ENCODE measurements around the gene CR1L. TPM values are rescaled to one million over a fixed set of nuclear protein-coding genes. Genes with fewer than 3 reads are reported as not detected.
A peak's percentile ranks its signal among the peaks of the same experiment; 100 is the strongest.
"Not testable (repeated sequence)": the region's sequence is repeated elsewhere in the genome, so short reads cannot be mapped to it uniquely, and the experiment has no call there.

Gene CR1L
- total and polyA plus RNA-seq, 9 donors = 0.22 to 0.65 (median 0.33) TPM; not detected in 3

DNA sequence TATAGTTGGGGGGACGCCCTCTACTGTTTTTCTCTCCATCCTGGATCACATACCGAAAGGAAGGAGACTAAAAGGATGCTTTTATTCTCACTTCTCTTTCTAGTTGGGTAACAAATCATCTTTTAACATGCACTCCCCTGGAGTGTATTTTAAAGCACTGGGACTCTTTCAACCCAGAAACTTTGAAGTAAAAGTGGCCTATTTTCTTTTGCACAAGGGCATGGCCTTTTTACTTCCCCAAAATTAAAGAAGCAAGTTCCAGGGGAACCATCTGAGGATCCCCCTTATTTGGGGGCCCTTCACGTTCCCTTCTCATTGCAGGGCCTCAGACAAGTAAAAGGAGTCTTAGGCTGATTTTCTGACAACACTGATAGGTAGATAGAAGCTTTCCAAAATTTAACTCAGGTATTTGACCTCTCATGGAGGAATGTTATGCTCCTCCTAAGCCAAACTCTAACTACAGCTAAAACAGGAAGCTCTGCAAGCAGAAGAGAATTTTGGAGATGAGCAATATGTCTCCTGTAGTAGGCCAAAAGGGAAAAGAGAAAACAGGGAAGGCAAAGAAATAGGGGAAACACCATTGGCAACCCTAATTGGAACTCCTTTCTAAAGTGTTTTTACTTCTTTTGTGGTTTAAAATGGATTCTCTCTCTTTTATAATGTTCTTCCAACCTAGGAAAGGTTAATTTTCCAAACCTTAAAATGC, 98.1 kb downstream of the CR1L start:
- Histone ChIP-seq H3K27ac (ENCODE audit: low read length) (no peak overlapping the region), H3K27me3 (ENCODE audit: control insufficient read depth, insufficient read depth, low read length) (no peaks in the 10 kb centered on the region), H3K36me3 (ENCODE audit: control insufficient read depth, insufficient read depth, low read length) (no peaks in the 10 kb centered on the region), H3K4me3 (ENCODE audit: low read length) (no peak overlapping the region), H3K9me3 (replicated peaks; ENCODE audit: control insufficient read depth, low read depth, low read length) (no peaks in the 10 kb centered on the region), H3K4me1 (ENCODE audit: control insufficient read depth, insufficient read depth, low read length) (no peaks in the 10 kb centered on the region)
- no CpG with 5 or more reads among the region's 3 CpGs for WGBS (ENCODE audit: insufficient coverage)
- no peak for DNase-seq

DNA sequence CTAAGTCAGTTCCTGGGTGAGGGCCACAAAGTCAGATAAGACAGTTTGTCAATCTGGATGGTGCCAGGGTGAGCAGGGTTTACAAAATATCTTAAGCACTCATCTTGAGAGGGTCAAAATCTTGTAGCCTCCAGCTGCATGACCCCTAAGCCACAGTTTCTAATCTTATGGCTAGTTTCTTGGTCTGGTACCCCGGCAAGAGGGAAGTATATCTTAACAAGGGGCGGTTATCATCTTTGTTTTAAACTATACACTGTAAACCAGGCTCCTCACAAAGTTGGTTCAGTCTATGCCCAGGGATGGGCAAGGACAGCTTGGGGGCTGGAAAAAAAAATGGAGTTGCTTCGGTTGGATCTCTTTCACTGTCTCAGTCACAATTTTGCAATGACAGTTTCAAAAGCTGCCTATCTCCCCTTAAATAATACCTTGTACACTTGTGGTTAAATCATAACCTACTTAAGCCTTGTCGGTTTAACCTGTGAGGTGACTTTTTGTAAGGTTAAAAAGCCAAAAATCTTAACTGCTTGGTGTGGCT, 99.1 kb downstream of the CR1L start:
- H3K27ac ChIP-seq (ENCODE audit: low read length) = no peak overlapping the region
- H3K4me1 ChIP-seq (ENCODE audit: control insufficient read depth, insufficient read depth, low read length) = no peaks in the 10 kb centered on the region
- H3K9me3 ChIP-seq (replicated peaks; ENCODE audit: control insufficient read depth, low read depth, low read length) = no peaks in the 10 kb centered on the region
- H3K4me3 ChIP-seq (ENCODE audit: low read length) = no peak overlapping the region
- no CpG with 5 or more reads among the region's 4 CpGs for WGBS (ENCODE audit: insufficient coverage)
- H3K27me3 ChIP-seq (ENCODE audit: control insufficient read depth, insufficient read depth, low read length) = no peaks in the 10 kb centered on the region
- no peaks in the 10 kb centered on the region for H3K36me3 ChIP-seq (ENCODE audit: control insufficient read depth, insufficient read depth, low read length)
- no peak for DNase-seq

DNA sequence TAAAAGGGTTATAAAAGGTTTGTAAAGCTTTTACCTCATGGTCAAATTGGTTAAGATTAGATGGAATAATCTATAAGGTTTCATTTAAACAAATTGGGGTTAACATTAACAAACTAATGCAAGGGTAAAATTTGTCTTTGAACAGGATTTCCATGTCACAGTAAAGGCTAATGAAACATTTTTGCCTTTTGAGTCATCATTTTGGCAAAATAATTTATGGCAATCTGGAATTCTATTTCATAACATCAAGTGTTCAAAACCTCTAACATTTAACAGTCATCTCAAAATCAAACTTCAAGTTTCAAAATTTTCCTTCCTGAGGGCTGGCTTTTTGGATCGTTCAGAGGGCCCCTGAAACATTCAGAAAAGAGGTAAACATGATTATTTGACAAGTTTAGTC, 100.4 kb downstream of the CR1L start:
- no CpG with 5 or more reads among the region's 1 CpG for WGBS (ENCODE audit: insufficient coverage)
- no peaks in the 10 kb centered on the region for H3K27me3 ChIP-seq (ENCODE audit: control insufficient read depth, insufficient read depth, low read length)
- H3K27ac ChIP-seq (ENCODE audit: low read length) = no peak overlapping the region
- no peak for DNase-seq
- H3K4me1 ChIP-seq (ENCODE audit: control insufficient read depth, insufficient read depth, low read length) = no peaks in the 10 kb centered on the region
- no peak overlapping the region for H3K4me3 ChIP-seq (ENCODE audit: low read length)
- no peaks in the 10 kb centered on the region for H3K9me3 ChIP-seq (replicated peaks; ENCODE audit: control insufficient read depth, low read depth, low read length)
- H3K36me3 ChIP-seq (ENCODE audit: control insufficient read depth, insufficient read depth, low read length) = no peaks in the 10 kb centered on the region

DNA sequence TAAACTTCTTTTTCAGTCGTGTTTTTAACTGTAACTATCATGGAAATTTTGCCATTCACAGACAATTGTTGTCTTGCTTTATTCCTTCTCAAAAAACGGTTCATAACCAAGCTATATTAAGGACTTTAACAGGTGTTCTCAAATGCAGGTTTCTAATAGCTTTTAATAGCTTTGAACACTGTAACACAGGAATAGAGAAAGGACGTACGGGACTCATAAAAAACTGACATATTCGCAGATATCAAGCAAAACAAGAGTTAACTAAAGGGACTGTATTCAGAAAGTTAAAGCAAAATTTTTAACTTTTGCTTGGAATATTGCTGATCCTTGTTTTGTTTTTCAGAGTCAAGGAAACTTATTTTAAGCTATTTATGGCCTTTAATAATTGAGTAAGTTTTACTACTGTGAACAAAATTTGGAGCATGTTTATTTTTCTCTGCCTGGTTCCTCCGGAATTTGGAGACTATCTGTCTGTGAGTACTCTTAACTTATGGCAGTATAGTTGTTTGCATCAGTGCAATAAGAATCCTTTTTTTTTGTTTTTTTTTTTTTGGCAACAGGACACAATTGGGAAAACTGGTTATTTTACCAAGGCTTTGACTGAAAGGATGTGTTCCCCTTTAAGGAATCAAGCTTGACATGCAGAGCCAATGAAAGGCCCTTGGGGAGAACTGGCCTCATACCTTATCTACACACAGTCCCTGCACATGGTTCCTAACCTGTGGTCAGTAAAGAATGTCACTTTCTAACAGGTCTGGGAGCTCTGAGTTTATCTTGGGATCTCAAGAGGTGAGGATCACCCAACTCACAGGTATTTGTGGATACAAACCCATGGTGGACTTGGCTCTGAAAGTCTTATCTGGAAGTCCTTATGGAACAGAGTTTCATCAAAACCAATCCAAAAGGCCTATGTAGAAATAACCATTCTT, 101.2 kb downstream of the CR1L start:
- no peaks in the 10 kb centered on the region for H3K27me3 ChIP-seq (ENCODE audit: control insufficient read depth, insufficient read depth, low read length)
- no CpG with 5 or more reads among the region's 6 CpGs for WGBS (ENCODE audit: insufficient coverage)
- no peaks in the 10 kb centered on the region for H3K9me3 ChIP-seq (replicated peaks; ENCODE audit: control insufficient read depth, low read depth, low read length)
- DNase-seq = no peak
- no peak overlapping the region for H3K27ac ChIP-seq (ENCODE audit: low read length)
- no peaks in the 10 kb centered on the region for H3K4me1 ChIP-seq (ENCODE audit: control insufficient read depth, insufficient read depth, low read length)
- H3K36me3 ChIP-seq (ENCODE audit: control insufficient read depth, insufficient read depth, low read length) = no peaks in the 10 kb centered on the region
- no peak overlapping the region for H3K4me3 ChIP-seq (ENCODE audit: low read length)

DNA sequence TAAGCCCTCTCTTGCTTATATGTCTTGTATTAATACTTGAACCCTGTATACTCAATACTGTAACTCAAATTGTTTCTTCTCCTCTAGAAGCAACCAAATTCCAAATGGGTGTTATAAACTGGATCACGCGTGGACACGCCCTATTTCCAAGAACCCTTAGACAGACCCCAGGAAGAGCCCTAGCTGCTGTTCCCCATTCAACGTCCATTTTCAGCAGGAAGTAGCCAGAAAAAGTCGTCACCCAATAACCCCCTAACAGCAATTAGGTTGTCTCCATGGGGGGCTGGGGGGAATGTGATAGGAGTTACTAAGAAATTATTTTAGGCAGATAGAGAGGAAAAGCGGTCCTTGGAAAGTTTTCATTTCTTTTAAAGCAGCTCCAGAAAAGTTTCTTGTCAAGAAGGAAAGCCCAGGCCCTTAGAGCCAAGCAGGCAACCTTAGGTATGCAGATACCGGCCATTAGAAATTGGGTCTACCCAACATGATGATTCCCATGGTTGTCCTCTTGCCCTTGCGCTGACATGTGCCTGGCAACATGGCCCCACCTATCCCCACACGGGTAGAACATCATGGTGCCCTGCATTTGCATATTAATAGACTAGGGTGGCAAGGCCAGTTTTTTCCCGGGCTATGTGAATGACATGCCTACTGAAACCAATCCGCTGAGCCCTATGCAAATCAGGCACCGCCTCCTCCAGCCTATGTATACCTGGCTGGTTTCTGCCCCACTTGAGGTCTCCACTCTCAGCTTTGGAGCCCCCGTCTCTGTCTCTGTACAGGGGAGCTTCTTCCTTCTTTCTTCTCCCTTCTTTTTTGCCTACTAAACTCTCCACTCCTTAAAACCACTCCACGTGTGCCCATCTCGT, 102.9 kb downstream of the CR1L start:
- H3K27ac ChIP-seq (ENCODE audit: low read length) = no peak overlapping the region
- 92% methylated on average over 13 of the region's 15 CpGs for WGBS (ENCODE audit: insufficient coverage)

DNA sequence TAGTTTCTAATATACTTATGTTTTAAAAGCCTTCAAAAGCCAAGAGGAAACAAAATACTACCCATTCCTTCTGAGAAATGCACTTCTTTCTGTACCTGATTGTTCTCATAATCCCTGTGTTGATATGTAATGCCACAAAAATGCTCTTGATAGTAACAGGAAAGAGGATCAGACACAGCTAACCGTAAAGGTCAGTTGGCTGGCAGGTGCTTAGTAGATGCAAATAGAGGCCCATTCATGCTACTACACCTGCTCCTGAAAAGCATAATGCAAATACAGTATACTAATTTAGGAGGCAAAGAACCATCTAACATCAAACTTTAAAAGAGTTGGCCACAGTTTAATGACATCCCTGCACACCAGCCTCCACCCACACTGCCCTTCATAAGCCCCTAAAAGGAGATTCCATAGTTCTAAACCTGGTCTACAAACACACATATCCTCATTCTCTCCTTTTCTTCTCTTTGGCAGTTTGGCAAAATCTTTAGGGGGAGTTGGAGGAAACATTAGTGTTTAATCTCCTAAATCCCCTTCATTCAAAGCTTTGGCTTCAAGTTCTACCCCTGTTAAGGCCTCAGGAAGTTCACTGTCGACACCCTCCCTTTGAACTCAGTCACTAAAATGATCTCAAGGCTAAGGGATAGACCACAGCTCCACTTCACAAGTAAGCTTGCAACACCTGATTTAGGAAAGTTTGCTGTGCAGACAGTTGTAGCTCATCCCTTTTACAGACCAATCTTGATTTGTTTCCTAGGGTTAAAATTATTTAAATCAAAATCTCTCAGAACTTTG, 104.0 kb downstream of the CR1L start:
- Histone ChIP-seq H3K36me3 (ENCODE audit: control insufficient read depth, insufficient read depth, low read length) (no peaks in the 10 kb centered on the region), H3K4me3 (ENCODE audit: low read length) (no peak overlapping the region), H3K27me3 (ENCODE audit: control insufficient read depth, insufficient read depth, low read length) (no peaks in the 10 kb centered on the region), H3K4me1 (ENCODE audit: control insufficient read depth, insufficient read depth, low read length) (peaks cover 7% of the 10 kb centered on the region), H3K9me3 (replicated peaks; ENCODE audit: control insufficient read depth, low read depth, low read length) (no peaks in the 10 kb centered on the region), H3K27ac (ENCODE audit: low read length) (no peak overlapping the region)
- DNase-seq = no peak
- no CpG with 5 or more reads among the region's 2 CpGs for WGBS (ENCODE audit: insufficient coverage)

More for the DNA sequence above, 102.9 kb downstream of the CR1L start:
- Histone ChIP-seq H3K4me1 (ENCODE audit: control insufficient read depth, insufficient read depth, low read length) (peaks cover 2% of the 10 kb centered on the region), H3K36me3 (ENCODE audit: control insufficient read depth, insufficient read depth, low read length) (no peaks in the 10 kb centered on the region), H3K9me3 (replicated peaks; ENCODE audit: control insufficient read depth, low read depth, low read length) (no peaks in the 10 kb centered on the region), H3K27me3 (ENCODE audit: control insufficient read depth, insufficient read depth, low read length) (no peaks in the 10 kb centered on the region), H3K4me3 (ENCODE audit: low read length) (no peak overlapping the region)
- no peak for DNase-seq

DNA sequence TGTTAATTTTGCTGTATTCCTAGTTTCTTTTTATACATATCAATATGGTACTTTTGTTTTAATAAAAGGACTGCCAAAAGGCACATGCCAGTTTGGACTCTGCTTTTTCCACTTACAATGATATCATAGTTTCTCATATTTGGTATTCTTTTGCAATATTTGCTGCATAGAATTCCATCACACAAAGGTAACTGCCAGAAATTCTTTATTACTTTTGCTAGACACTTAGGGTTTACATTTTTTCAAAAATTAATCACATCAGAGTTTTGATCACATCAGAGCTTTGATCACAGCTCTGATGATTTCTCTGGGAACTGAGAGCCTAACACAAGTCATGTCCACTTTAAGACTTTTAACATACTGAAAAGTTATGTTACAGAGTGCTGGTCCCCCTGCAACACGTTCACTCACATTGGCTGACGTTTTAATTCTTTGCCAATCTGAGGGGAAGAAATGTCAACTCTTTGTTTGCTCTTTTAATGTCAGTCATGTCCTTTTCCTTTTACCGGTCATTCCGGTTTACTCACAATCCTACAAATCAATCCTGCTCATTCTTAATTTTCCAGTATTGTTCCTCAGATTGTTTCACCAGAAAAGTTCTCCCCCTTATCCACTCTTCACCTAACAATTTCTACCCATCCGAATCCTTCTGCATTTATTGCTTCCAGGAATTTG, 105.8 kb downstream of the CR1L start:
- H3K4me3 ChIP-seq (ENCODE audit: low read length) = no peak overlapping the region
- H3K4me1 ChIP-seq (ENCODE audit: control insufficient read depth, insufficient read depth, low read length) = peaks cover 7% of the 10 kb centered on the region
- peak overlapping the region; percentile 91 for H3K27ac ChIP-seq (ENCODE audit: low read length)

DNA sequence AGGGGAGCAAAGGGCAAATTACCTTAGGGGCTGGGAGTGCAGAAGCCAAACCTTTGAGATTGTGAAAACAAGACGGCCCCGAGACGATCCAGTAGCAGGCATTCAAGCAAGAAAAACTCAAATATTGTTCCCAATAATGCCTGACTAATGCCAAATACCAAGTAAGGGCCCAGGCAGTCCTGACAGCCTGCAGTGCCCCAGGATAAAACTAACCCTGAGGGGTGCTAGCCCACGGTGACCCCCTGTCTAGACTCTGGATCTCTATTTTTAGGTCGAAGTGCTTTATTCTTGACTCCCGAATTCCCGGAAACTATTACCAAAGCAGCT, 106.5 kb downstream of the CR1L start:
- H3K27ac ChIP-seq (ENCODE audit: low read length) = peak overlapping the region; percentile 91
- H3K4me3 ChIP-seq (ENCODE audit: low read length) = peak overlapping the region; percentile 84
- not testable (repeated sequence) for H3K9me3 ChIP-seq (replicated peaks; ENCODE audit: control insufficient read depth, low read depth, low read length); H3K36me3 ChIP-seq (ENCODE audit: control insufficient read depth, insufficient read depth, low read length); H3K27me3 ChIP-seq (ENCODE audit: control insufficient read depth, insufficient read depth, low read length); H3K4me1 ChIP-seq (ENCODE audit: control insufficient read depth, insufficient read depth, low read length)
- DNase-seq = peak; percentile 10
- 0% methylated on average over 6 of the region's 7 CpGs for WGBS (ENCODE audit: insufficient coverage)

More for the DNA sequence above, 105.8 kb downstream of the CR1L start:
- no peak for DNase-seq
- Histone ChIP-seq H3K27me3 (ENCODE audit: control insufficient read depth, insufficient read depth, low read length) (no peaks in the 10 kb centered on the region), H3K36me3 (ENCODE audit: control insufficient read depth, insufficient read depth, low read length) (no peaks in the 10 kb centered on the region), H3K9me3 (replicated peaks; ENCODE audit: control insufficient read depth, low read depth, low read length) (no peaks in the 10 kb centered on the region)
- 58% methylated on average over 5 of the region's 5 CpGs for WGBS (ENCODE audit: insufficient coverage)
